Colonic mucosa (tissue), 4 donors: ENCODE data around the gene BASP1. TPM values are rescaled to one million over a fixed set of nuclear protein-coding genes. Genes with fewer than 3 reads are reported as not detected.

ENCODE experiments used
- DNase-seq: peaks from one replicate; pipeline ENCODE4 v3.0.0-alpha.2; 2020
- H3K27ac ChIP-seq: fragments of 200-600 bp; one replicate; pipeline ENCODE4 v1.8.0; 2021
- H3K27me3 ChIP-seq: fragments of 200-600 bp; one replicate; pipeline ENCODE4 v1.8.0; 2021
- H3K36me3 ChIP-seq: fragments of 200-600 bp; one replicate; pipeline ENCODE4 v1.8.0; 2021
- H3K4me1 ChIP-seq: fragments of 200-600 bp; one replicate; pipeline ENCODE4 v1.8.0; 2021; ENCODE audit warnings: mild to moderate bottlenecking
- H3K4me3 ChIP-seq: fragments of 200-600 bp; one replicate; pipeline ENCODE4 v1.8.0; 2021
- H3K9ac ChIP-seq, 2 donors: one replicate each; pipeline ENCODE4 v1.7.0; 2013; ENCODE audit warnings: control low read depth in 2 of 2, low read depth in 2 of 2, low read length in 2 of 2
- H3K9me3 ChIP-seq: fragments of 200-600 bp; one replicate; pipeline ENCODE4 v1.8.0; 2021
- intact Hi-C: fragments of 100-400 bp; cut with DNase I; formaldehyde crosslinking; loops from one replicate; pipeline ENCODE4 v1.14.1; 2022
- total RNA-seq, 2 donors: library from RNA; stranded (reverse); fragmentation: NEBNext Ultra II Directional in 1 of 2; extraction: Animal tissue kit (Norgen Biotek cat#: 25700) in 1 of 2; gene quantifications; one replicate each; pipeline ENCODE4 v1.2.1, GENCODE V29; 2021
- TF ChIP-seq, protein P1 (sequence below): fragments of 200-600 bp; IDR thresholded peaks from one replicate; pipeline ENCODE4 v1.8.0; 2022; ENCODE audit warnings: antibody characterized with exemption, mild to moderate bottlenecking
- donor health status: healthy.
- donor health status: DM: no; HTN: no; CAD: no.
- donor health status: DM: no; HTN: no; CAD: no.

BASP1 gene
- total RNA-seq, 2 donors from 2014 or later, result 4.2 to 5.5 TPM

- Histone ChIP-seq H3K27me3 (no peaks in the 10 kb centered on the region), H3K36me3 (no peaks in the 10 kb centered on the region), H3K27ac (no peak overlapping the region), H3K4me1 (no peaks in the 10 kb centered on the region), H3K9me3 (no peaks in the 10 kb centered on the region), H3K4me3 (no peak overlapping the region), H3K9ac (no peak overlapping the region)
- no peak for DNase-seq
- TF ChIP-seq, protein P1, sequence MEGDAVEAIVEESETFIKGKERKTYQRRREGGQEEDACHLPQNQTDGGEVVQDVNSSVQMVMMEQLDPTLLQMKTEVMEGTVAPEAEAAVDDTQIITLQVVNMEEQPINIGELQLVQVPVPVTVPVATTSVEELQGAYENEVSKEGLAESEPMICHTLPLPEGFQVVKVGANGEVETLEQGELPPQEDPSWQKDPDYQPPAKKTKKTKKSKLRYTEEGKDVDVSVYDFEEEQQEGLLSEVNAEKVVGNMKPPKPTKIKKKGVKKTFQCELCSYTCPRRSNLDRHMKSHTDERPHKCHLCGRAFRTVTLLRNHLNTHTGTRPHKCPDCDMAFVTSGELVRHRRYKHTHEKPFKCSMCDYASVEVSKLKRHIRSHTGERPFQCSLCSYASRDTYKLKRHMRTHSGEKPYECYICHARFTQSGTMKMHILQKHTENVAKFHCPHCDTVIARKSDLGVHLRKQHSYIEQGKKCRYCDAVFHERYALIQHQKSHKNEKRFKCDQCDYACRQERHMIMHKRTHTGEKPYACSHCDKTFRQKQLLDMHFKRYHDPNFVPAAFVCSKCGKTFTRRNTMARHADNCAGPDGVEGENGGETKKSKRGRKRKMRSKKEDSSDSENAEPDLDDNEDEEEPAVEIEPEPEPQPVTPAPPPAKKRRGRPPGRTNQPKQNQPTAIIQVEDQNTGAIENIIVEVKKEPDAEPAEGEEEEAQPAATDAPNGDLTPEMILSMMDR, result no peak
- intact Hi-C loops, result no loop called here
Measured at GRCh38 chr5:17282283-17283120, 65.1 kb downstream of the BASP1 start.

DNA sequence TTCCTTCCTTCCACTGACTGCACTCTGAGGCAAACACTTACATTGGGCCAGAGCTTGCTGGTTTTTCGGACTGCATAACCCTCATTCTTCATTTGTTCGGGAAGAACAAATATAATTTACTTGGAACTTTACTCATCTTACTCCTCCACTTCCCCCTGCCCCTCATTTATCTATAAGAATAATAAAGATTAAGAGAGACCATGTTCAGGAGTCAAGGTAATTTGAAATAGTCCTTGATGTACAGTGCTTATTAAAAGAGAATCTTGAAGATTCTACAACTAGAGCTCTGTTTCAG, 65.6 kb downstream of the BASP1 start:
- H3K27me3 ChIP-seq, result no peaks in the 10 kb centered on the region
- H3K4me3 ChIP-seq, result no peak overlapping the region
- no peak overlapping the region for H3K9ac ChIP-seq
- TF ChIP-seq, protein P1, result no peak
- H3K4me1 ChIP-seq, result no peaks in the 10 kb centered on the region
- no peaks in the 10 kb centered on the region for H3K9me3 ChIP-seq
- H3K27ac ChIP-seq, result no peak overlapping the region
- intact Hi-C loops, result no loop called here
- no peaks in the 10 kb centered on the region for H3K36me3 ChIP-seq
- DNase-seq, result no peak

- Histone ChIP-seq H3K27me3 (no peaks in the 10 kb centered on the region), H3K4me1 (no peaks in the 10 kb centered on the region), H3K9ac (no peak overlapping the region), H3K9me3 (no peaks in the 10 kb centered on the region), H3K27ac (no peak overlapping the region), H3K36me3 (no peaks in the 10 kb centered on the region), H3K4me3 (no peak overlapping the region)
- intact Hi-C loops, result no loop called here
- DNase-seq, result no peak
- TF ChIP-seq, protein P1, result no peak
Measured at GRCh38 chr5:17287501-17288155, 70.2 kb downstream of the BASP1 start.

- Histone ChIP-seq H3K36me3 (no peaks in the 10 kb centered on the region), H3K27me3 (no peaks in the 10 kb centered on the region), H3K9me3 (no peaks in the 10 kb centered on the region), H3K4me3 (no peak overlapping the region), H3K4me1 (no peaks in the 10 kb centered on the region), H3K27ac (no peak overlapping the region), H3K9ac (no peak overlapping the region)
- TF ChIP-seq, protein P1, result no peak
- intact Hi-C loops, result no loop called here
- no peak for DNase-seq
Measured at GRCh38 chr5:17288570-17288969, 71.1 kb downstream of the BASP1 start.

GRCh38 chr5:17289681-17290539, 72.5 kb downstream of the BASP1 start:
- no peaks in the 10 kb centered on the region for H3K4me1 ChIP-seq
- H3K9me3 ChIP-seq, result no peaks in the 10 kb centered on the region
- no peak overlapping the region for H3K27ac ChIP-seq
- TF ChIP-seq, protein P1, result no peak
- H3K27me3 ChIP-seq, result no peaks in the 10 kb centered on the region
- no peak overlapping the region for H3K9ac ChIP-seq
- intact Hi-C loops, result no loop called here
- no peak for DNase-seq
- H3K36me3 ChIP-seq, result no peaks in the 10 kb centered on the region
- H3K4me3 ChIP-seq, result no peak overlapping the region
